NCI-H524 (cell line): ENCODE results near the gene ACBD4.

Source experiments
- DNase-seq, 2 experiments: peaks; one replicate each; lab custom pipeline; 2025; lab: John Stamatoyannopoulos, UW

The ACBD4 gene

GRCh38 chr17:45136846-45137560 is 1.5 kb downstream of the ACBD4 start:
- no peak for DNase-seq

GRCh38 chr17:45137561-45138305 is 2.2 kb downstream of the ACBD4 start:
- no peak for DNase-seq

- peak; percentile 12 to 46 for DNase-seq
These were observed 3.5 kb downstream of the ACBD4 start for GRCh38 chr17:45138911-45139532.

GRCh38 chr17:45139533-45139920 is 4.0 kb downstream of the ACBD4 start:
- DNase-seq: peak in 1 of 2 experiments; percentile 46

GRCh38 chr17:45143094-45143670 is 7.7 kb downstream of the ACBD4 start:
- no peak for DNase-seq

- no peak for DNase-seq
These were observed 8.3 kb downstream of the ACBD4 start for GRCh38 chr17:45143767-45144198.

- DNase-seq: no peak
These were observed 8.9 kb downstream of the ACBD4 start for GRCh38 chr17:45144199-45145034.

- no peak for DNase-seq
These were observed 9.5 kb downstream of the ACBD4 start for GRCh38 chr17:45145035-45145389.

- no peak for DNase-seq
These were observed 10.7 kb downstream of the ACBD4 start for GRCh38 chr17:45146166-45146565.

- DNase-seq: no peak
These were observed 11.1 kb downstream of the ACBD4 start for GRCh38 chr17:45146592-45146889.

GRCh38 chr17:45146890-45147580 is 11.5 kb downstream of the ACBD4 start:
- DNase-seq: peak; percentile 81 to 88

- DNase-seq: peak; percentile 95 to 99
These were observed 12.2 kb downstream of the ACBD4 start for GRCh38 chr17:45147581-45148182.

- peak; percentile 100 for DNase-seq
These were observed 12.9 kb downstream of the ACBD4 start, which contains the start of gene HEXIM1 for GRCh38 chr17:45148183-45149036. TSS of gene HEXIM1 (plus strand) at chr17:45148475. CDS start at chr17:45149191, 716 bp downstream.

GRCh38 chr17:45149037-45149668 is 13.7 kb downstream of the ACBD4 start:
- peak; percentile 88 to 90 for DNase-seq

GRCh38 chr17:45149669-45150664 is 14.5 kb downstream of the ACBD4 start:
- DNase-seq: peak; percentile 45 to 60

GRCh38 chr17:45150911-45151809 is 15.7 kb downstream of the ACBD4 start:
- no peak for DNase-seq

- no peak for DNase-seq
These were observed 19.5 kb downstream of the ACBD4 start for GRCh38 chr17:45155029-45155428.
